ENCODE data around the gene GREM2. TPM values are rescaled to one million over a fixed set of nuclear protein-coding genes. Genes with fewer than 3 reads are reported as not detected.

Gene GREM2
- total RNA-seq, 2 donors from 2014 or later, result 1.4 TPM; not detected in 1

DNA sequence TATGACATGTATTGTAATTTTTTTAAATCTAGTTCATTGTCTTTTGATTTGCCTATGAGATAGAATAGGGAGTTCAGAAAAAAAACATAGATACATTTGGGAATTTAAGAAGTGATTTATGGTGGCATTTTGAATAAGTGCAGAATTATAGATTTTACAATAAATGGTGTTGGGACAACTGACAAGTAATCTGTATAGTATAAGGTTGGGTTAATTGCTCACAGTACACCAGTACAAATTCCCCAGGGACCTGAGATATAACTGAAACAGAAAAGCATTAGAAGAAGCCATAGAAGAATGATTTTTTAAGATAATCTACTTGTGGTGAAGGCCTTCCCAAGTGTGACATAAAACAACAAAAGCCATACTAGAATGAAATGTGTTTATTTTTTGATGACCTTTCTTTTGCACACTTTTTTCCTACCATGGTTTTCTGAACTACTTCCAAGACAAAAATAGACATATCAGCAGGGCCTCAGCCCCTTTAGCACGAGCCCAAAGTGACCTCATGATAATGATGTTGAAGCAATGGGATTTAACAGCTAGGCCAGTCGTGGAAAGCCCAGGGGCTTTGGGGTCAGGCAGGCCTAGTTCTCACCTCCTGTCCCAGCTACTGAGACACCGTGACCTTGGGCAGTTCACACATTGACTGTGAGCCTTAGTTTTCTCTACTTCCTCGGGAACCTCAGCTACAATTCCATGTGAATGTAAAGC lies 87.4 kb downstream of the GREM2 start:
- no peak overlapping the region for H3K4me3 Mint-ChIP-seq
- H3K9me3 Mint-ChIP-seq, result peaks cover 0 to 3% of the 10 kb centered on the region in 2 donors
- H3K27me3 Mint-ChIP-seq (ENCODE audit: low read depth), result no peaks in the 10 kb centered on the region
- no peak overlapping the region for H3K27ac Mint-ChIP-seq
- DNase-seq (no peak), ATAC-seq (replicated peaks in 1 of 2) (no peak)
- H3K36me3 Mint-ChIP-seq (ENCODE audit: insufficient read depth in 2 of 2), result no peaks in the 10 kb centered on the region
- no peaks in the 10 kb centered on the region for H3K4me1 Mint-ChIP-seq (ENCODE audit: low read depth)

DNA sequence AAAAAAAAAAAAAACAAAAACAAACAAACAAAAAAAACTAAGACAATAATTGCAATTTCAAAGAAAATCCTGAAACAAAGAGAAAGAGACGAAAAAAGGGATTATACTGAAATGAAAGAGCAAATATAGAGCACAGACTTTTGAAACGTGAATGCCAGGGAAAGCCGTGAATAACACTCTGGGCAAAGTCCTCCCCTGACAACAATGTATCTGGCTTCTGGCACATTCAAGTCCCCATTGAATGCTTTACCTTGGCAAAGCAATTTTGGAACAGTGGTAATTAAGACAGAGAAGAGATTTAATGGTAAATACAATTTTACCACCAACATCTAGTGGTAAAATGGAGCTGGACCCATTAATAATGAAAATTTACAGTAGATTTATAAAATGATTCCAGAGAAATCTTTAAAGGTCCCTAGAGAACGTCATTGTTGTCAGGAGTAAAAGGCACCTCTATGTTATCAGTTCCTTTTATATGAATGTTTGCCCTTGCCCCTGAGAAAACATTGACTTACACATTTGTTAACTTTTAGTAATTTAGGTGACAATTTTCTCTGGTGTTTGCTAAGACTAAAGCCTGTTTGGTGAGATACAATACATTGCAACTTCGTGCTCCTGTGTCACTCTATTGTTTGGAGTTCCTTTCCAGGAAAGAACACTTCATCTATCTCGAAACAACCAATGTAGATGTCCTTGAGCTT lies 89.7 kb downstream of the GREM2 start:
- no peaks in the 10 kb centered on the region for H3K36me3 Mint-ChIP-seq (ENCODE audit: insufficient read depth in 2 of 2)
- ATAC-seq (replicated peaks in 1 of 2) (no peak), DNase-seq (no peak)
- no peak overlapping the region for H3K27ac Mint-ChIP-seq
- no peaks in the 10 kb centered on the region for H3K4me1 Mint-ChIP-seq (ENCODE audit: low read depth)
- no peak overlapping the region for H3K4me3 Mint-ChIP-seq
- H3K27me3 Mint-ChIP-seq (ENCODE audit: low read depth), result no peaks in the 10 kb centered on the region
- H3K9me3 Mint-ChIP-seq, result peaks cover 0 to 3% of the 10 kb centered on the region in 2 donors

DNA sequence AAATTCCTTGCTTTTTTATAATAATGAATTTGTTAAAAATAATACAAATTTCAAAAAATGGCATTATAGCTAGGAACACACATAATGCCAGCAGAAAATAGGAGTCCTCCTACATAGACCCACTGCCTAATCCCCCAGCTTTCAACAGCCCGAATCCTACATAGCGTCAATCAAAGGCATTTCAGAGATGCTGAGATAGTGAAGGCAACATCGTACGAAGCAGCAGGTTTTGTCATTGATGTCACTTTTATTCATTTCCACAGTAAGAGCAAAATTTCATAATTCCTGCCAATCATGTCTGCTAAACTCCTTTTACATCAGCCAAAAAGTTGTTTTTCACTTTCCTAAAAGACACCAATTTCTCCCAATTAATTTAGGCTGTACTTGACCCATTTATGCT lies 94.1 kb downstream of the GREM2 start:
- peaks cover 0 to 2% of the 10 kb centered on the region in 2 donors for H3K9me3 Mint-ChIP-seq
- no peaks in the 10 kb centered on the region for H3K27me3 Mint-ChIP-seq (ENCODE audit: low read depth)
- H3K27ac Mint-ChIP-seq, result no peak overlapping the region
- DNase-seq (no peak), ATAC-seq (replicated peaks in 1 of 2) (no peak)
- no peaks in the 10 kb centered on the region for H3K4me1 Mint-ChIP-seq (ENCODE audit: low read depth)
- H3K4me3 Mint-ChIP-seq, result no peak overlapping the region
- H3K36me3 Mint-ChIP-seq (ENCODE audit: insufficient read depth in 2 of 2), result peaks cover 0 to 2% of the 10 kb centered on the region in 2 donors

DNA sequence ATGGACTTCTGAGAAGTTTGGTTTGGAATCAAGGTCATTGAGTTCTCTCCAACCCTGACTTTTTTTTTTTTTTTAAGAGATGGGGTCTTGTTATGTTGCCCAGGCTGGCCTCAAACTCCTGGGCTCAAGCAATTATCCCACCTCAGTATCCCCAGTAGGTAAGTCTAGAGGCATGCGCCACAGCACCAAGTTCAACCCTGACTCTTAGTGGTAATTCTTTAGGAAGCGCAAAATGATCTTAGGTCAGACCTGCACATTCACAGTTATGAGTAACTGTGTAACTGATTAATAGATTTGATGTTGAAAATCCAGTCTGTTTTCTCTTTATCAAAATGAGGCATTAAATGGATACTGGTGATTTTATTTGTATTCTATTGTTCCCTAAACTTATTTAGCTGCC lies 95.9 kb downstream of the GREM2 start:
- Mint-ChIP-seq H3K4me3 (no peak overlapping the region), H3K27ac (no peak overlapping the region), H3K9me3 (peaks cover 0 to 1% of the 10 kb centered on the region in 2 donors), H3K4me1 (ENCODE audit: low read depth) (no peaks in the 10 kb centered on the region), H3K36me3 (ENCODE audit: insufficient read depth in 2 of 2) (peaks cover 0 to 2% of the 10 kb centered on the region in 2 donors), H3K27me3 (ENCODE audit: low read depth) (no peaks in the 10 kb centered on the region)
- ATAC-seq (replicated peaks in 1 of 2), result no peak
- DNase-seq, result no peak

DNA sequence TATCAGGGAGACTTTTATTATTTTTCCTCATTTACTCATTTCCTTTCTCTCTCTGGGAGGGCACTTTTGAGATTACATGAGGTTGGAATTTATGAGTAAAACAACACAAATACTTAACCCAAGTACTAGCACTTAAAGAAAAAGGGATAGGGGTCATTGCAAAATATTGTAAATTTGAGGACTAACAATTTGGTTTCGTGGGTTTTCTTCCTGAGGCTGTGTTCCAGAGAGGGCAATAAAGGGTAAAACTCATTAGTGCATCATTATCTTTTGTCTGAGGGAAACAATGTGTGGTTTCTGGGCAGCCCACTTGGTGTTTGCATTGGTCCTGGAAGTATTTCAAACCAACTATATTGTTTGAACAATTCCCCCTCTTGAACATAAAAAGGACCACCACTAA lies 96.5 kb downstream of the GREM2 start:
- Mint-ChIP-seq H3K4me1 (ENCODE audit: low read depth) (no peaks in the 10 kb centered on the region), H3K9me3 (peaks cover 0 to 1% of the 10 kb centered on the region in 2 donors), H3K36me3 (ENCODE audit: insufficient read depth in 2 of 2) (peaks cover 0 to 2% of the 10 kb centered on the region in 2 donors), H3K4me3 (no peak overlapping the region), H3K27ac (no peak overlapping the region), H3K27me3 (ENCODE audit: low read depth) (no peaks in the 10 kb centered on the region)
- DNase-seq, result no peak
- ATAC-seq (replicated peaks in 1 of 2), result no peak

DNA sequence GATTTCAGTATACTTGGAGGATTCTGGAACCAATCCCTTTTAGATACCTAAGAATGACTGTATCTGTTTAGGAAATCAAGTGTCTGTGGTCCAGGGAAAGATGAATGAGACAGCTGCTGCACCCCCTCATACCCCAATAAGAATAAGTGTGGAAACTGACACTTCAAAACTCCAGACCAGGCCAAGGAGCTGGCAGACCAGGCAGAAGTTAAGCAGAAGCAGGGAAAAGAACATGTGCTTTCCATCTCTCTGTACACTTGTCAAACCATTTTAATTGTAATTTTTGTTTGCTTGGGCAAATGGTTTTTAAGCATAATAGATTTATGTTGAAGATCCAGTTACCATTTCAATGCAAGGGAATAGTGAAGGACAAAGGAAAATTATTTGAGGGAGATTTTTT lies 100.2 kb downstream of the GREM2 start:
- H3K4me1 Mint-ChIP-seq (ENCODE audit: low read depth), result no peaks in the 10 kb centered on the region
- no peak overlapping the region for H3K27ac Mint-ChIP-seq
- DNase-seq (no peak), ATAC-seq (replicated peaks in 1 of 2) (no peak)
- H3K27me3 Mint-ChIP-seq (ENCODE audit: low read depth), result no peaks in the 10 kb centered on the region
- H3K4me3 Mint-ChIP-seq, result no peak overlapping the region
- H3K36me3 Mint-ChIP-seq (ENCODE audit: insufficient read depth in 2 of 2), result peaks cover 2% of the 10 kb centered on the region in 2 donors
- H3K9me3 Mint-ChIP-seq, result peaks cover 0 to 4% of the 10 kb centered on the region in 2 donors

DNA sequence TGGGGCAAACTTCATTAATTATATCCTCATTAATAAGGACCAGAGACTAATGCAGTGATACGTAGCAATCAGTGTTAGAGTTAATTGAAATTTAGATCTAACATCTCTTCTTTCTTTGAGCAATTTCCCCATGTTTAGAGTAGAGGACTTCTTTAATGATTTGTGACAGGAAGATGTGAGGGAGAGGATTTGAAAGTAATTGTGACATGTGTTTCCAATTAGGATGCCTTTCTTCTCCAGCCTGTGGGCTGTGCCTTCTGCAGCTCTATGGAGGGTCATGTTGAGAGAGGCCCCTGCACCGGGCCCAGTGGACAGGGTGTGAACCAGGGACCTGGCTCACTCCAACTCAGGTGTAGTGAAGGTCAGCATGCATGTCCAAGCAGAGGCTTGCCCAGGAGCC lies 103.0 kb downstream of the GREM2 start:
- no peak for ATAC-seq (replicated peaks in 1 of 2)
- Mint-ChIP-seq H3K36me3 (ENCODE audit: insufficient read depth in 2 of 2) (peaks cover 0 to 2% of the 10 kb centered on the region in 2 donors), H3K9me3 (peaks cover 0 to 5% of the 10 kb centered on the region in 2 donors), H3K27me3 (ENCODE audit: low read depth) (no peaks in the 10 kb centered on the region), H3K4me3 (no peak overlapping the region), H3K27ac (no peak overlapping the region), H3K4me1 (ENCODE audit: low read depth) (no peaks in the 10 kb centered on the region)
- DNase-seq, result no peak

DNA sequence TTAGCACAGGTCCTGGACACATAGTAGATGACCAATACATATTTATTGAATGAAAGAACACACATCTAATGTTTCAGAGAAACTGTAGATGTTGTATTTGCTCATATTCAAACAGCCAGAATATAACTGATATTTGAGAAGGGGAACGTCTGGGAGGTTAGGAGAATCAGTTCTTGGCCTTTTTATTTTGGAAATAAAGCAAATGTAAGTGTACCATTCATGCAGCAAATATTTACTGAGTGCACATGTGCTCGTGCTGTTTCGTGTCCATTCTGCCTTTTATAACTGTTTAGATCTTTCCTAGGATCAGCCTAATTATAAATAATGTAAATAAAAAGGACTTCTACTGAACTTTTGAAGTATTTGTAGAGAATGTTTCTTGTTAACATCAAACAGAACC lies 103.8 kb downstream of the GREM2 start:
- H3K4me1 Mint-ChIP-seq (ENCODE audit: low read depth), result no peaks in the 10 kb centered on the region
- H3K36me3 Mint-ChIP-seq (ENCODE audit: insufficient read depth in 2 of 2), result peaks cover 0 to 2% of the 10 kb centered on the region in 2 donors
- H3K9me3 Mint-ChIP-seq, result peaks cover 0 to 5% of the 10 kb centered on the region in 2 donors
- H3K27ac Mint-ChIP-seq, result no peak overlapping the region
- no peak overlapping the region for H3K4me3 Mint-ChIP-seq
- no peaks in the 10 kb centered on the region for H3K27me3 Mint-ChIP-seq (ENCODE audit: low read depth)
- no peak for DNase-seq
- no peak for ATAC-seq (replicated peaks in 1 of 2)

DNA sequence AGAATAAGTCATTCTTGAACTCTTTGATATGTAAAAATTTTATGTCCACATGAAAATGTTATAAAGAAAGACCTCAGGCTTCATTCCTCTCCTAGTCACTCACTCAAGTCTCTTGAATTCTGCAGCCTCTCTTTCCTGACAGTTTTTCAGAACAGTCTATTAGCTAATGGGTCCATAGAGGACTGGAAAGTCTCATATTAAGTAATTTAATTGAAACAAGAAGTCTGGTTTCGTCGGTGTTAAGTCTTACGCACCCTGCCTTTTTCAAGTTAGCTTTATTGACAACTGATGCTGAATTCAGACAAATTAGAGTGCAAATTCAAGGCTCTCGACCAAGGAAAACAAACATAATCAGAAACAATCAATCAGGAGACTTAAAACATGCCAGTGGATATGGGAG lies 105.8 kb downstream of the GREM2 start:
- no peak for ATAC-seq (replicated peaks in 1 of 2)
- Mint-ChIP-seq H3K9me3 (peaks cover 0 to 5% of the 10 kb centered on the region in 2 donors), H3K4me3 (no peak overlapping the region), H3K27me3 (ENCODE audit: low read depth) (no peaks in the 10 kb centered on the region), H3K4me1 (ENCODE audit: low read depth) (no peaks in the 10 kb centered on the region), H3K27ac (no peak overlapping the region), H3K36me3 (ENCODE audit: insufficient read depth in 2 of 2) (peaks cover 0 to 2% of the 10 kb centered on the region in 2 donors)
- DNase-seq, result no peak

DNA sequence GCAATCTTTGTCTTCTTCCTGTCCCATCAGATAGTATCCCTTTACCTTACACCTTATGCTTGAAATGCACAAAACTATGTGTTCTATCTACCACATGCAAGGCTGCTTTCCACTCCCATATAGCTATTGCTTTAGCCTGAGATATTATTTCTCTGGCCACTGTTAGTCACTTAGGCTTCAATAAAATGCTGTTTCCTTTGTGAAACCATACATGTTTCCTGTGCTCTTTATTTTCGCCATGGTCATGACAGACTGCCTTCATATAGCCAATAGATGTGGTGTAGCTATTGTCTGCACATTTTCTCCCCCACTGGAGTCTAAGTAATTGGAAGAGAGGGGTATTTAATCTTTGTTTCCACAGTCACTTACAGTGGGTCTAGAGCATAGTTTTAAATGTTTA lies 108.4 kb downstream of the GREM2 start:
- ATAC-seq (replicated peaks in 1 of 2), result no peak
- no peaks in the 10 kb centered on the region for H3K27me3 Mint-ChIP-seq (ENCODE audit: low read depth)
- H3K36me3 Mint-ChIP-seq (ENCODE audit: insufficient read depth in 2 of 2), result no peaks in the 10 kb centered on the region

DNA sequence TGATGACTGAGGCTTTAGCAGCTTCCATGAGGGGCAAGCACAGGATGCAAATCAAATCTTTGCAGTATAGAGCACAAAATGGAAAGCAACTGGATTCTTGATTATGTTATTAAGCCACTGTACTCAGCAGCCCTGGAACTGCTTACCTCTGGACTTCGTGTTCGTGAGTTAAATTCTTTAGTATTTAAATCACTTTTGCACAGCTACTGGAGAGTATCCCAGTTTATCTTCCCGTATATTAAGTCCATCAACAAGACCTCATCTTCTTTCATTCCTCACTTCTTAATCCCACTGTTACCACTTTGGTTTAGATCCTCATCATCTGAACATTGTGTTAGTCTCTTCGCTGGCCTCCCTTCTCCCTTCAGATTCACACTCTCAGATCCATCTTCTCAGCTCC lies 108.9 kb downstream of the GREM2 start:
- DNase-seq, result no peak
- no peak for ATAC-seq (replicated peaks in 1 of 2)
- H3K9me3 Mint-ChIP-seq, result peaks cover 0 to 2% of the 10 kb centered on the region in 2 donors
- no peaks in the 10 kb centered on the region for H3K27me3 Mint-ChIP-seq (ENCODE audit: low read depth)
- no peaks in the 10 kb centered on the region for H3K4me1 Mint-ChIP-seq (ENCODE audit: low read depth)
- H3K27ac Mint-ChIP-seq, result no peak overlapping the region
- no peaks in the 10 kb centered on the region for H3K36me3 Mint-ChIP-seq (ENCODE audit: insufficient read depth in 2 of 2)
- H3K4me3 Mint-ChIP-seq, result no peak overlapping the region

More for the DNA sequence above, 108.4 kb downstream of the GREM2 start:
- peaks cover 0 to 2% of the 10 kb centered on the region in 2 donors for H3K9me3 Mint-ChIP-seq
- no peak overlapping the region for H3K27ac Mint-ChIP-seq
- no peak overlapping the region for H3K4me3 Mint-ChIP-seq
- H3K4me1 Mint-ChIP-seq (ENCODE audit: low read depth), result no peaks in the 10 kb centered on the region
- DNase-seq, result no peak

DNA sequence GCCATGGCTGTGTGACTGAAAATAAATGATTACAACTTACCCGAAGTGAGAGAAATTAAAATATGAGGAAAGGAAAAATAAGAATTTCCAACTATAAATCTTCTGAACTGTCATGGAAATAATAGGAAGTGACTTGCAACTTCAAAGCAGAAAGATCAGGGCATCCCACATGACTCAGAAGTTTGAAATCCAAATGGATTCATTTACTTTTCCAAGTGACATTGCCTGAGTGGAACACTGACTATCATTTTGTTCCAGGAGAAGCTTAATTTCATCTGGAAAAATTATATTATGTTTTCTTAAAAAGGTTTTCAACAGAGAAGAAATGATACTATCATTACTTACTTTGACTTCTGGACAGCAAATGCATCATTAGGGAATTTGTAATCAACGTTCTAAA lies 110.8 kb downstream of the GREM2 start:
- Mint-ChIP-seq H3K27me3 (ENCODE audit: low read depth) (no peaks in the 10 kb centered on the region), H3K36me3 (ENCODE audit: insufficient read depth in 2 of 2) (no peaks in the 10 kb centered on the region), H3K9me3 (peaks cover 0 to 3% of the 10 kb centered on the region in 2 donors), H3K4me1 (ENCODE audit: low read depth) (no peaks in the 10 kb centered on the region), H3K27ac (no peak overlapping the region), H3K4me3 (no peak overlapping the region)
- ATAC-seq (replicated peaks in 1 of 2) (no peak), DNase-seq (no peak)

DNA sequence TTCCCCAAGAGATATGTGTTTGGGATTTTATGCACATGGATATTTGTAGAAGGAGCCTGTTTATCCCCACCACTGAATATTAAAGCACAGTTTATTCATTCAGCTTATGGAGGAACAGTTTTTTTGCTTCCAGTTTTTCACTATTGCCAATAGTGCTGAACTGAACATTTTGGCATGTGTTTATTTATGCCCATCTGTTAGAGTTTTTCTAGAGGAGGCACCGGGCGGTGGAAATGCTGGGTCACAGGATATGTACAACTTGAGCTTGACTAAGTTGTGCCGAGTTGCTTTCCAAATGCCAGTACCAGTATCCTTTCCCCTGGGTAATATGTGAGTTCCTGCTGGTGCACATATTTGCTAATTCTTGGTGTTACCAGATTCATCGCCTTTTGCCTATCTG lies 111.3 kb downstream of the GREM2 start:
- no peak overlapping the region for H3K27ac Mint-ChIP-seq
- no peak for DNase-seq
- no peak for ATAC-seq (replicated peaks in 1 of 2)
- peaks cover 0 to 3% of the 10 kb centered on the region in 2 donors for H3K9me3 Mint-ChIP-seq
- H3K4me1 Mint-ChIP-seq (ENCODE audit: low read depth), result no peaks in the 10 kb centered on the region
- no peak overlapping the region for H3K4me3 Mint-ChIP-seq
- H3K27me3 Mint-ChIP-seq (ENCODE audit: low read depth), result no peaks in the 10 kb centered on the region
- H3K36me3 Mint-ChIP-seq (ENCODE audit: insufficient read depth in 2 of 2), result no peaks in the 10 kb centered on the region
